NOMO-1 treated with DMSO at 0.1 percent for 48 hours (cell line): ENCODE results near the gene TJP2.
"Not testable (repeated sequence)": the region's sequence is repeated elsewhere in the genome, so short reads cannot be mapped to it uniquely, and the experiment has no call there.

Source experiments
- DNase-seq: peaks from one replicate; lab custom pipeline; 2025; ENCODE audit not compliant: unreplicated experiment; lab: John Stamatoyannopoulos, UW

The TJP2 gene

DNA sequence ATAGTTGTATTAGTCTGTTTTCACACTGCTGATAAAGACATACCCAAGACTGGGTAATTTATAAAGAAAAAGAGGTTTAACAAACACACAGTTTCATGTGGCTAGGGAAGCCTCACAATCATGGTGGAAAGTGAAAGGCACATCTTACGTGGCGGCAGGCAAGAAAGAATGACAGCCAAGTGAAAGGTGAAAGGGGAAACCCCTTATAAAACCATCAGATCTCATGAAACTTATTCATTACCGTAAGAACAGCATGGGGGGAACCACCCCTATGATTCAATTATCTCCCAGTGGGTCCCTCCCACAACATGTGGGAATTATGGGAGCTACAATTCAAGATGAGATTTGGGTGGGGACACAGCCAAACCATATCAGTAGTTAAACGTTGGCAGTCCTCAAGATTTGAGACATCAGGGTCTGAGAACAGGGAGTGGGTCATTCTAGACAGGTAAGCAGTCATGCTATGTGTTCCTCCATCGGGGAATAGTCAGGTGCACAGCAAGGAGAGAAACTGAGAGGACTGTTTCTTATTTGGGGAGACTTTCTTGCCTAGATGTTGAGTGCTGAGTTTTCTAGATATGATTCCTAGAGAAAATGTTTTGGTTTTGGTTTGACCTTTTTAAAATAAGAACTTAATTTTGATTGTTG lies 105.1 kb downstream of the TJP2 start:
- no peak for DNase-seq

DNA sequence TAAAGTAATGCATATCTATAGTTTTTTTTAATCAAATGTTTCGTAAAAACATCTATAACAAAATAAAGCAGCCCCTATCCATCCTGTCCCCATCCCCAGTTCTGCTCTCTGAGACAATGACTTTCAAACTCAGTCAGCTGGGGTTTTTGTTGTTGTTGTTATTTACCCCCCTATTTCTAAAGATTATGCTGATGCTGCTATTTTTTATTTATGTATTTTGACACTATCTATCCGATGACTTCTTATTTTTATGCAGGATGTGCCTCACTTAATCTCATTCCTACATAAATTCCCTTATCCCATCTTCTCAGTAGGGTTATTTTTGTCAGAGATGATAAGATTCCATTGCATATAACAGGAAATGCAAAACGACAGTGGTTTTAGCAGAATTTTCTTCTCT lies 105.7 kb downstream of the TJP2 start:
- DNase-seq: no peak

DNA sequence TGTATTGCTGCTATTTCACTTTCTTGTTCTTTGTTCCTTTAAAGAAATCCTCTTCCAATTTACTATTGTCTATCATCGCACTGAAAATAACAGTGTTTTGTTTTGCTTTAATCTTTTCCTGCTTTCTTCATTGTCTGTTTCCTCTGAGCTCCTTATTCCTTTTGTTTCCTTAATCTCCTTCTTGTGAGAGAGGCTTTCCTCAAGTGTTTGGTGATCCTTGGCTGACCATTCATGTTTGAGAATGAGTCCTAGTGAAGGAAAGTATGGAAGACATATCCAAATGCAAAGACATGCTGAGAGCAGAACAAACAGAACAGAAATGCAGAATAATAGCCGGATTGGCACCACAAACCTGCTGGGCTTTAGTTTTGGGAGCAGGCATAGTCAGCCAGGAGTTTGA lies 108.9 kb downstream of the TJP2 start:
- DNase-seq: no peak

GRCh38 chr9:69292078-69292477 lies 118.0 kb downstream of the TJP2 start:
- DNase-seq: no peak

GRCh38 chr9:69293156-69293555 lies 119.1 kb downstream of the TJP2 start:
- no peak for DNase-seq

DNA sequence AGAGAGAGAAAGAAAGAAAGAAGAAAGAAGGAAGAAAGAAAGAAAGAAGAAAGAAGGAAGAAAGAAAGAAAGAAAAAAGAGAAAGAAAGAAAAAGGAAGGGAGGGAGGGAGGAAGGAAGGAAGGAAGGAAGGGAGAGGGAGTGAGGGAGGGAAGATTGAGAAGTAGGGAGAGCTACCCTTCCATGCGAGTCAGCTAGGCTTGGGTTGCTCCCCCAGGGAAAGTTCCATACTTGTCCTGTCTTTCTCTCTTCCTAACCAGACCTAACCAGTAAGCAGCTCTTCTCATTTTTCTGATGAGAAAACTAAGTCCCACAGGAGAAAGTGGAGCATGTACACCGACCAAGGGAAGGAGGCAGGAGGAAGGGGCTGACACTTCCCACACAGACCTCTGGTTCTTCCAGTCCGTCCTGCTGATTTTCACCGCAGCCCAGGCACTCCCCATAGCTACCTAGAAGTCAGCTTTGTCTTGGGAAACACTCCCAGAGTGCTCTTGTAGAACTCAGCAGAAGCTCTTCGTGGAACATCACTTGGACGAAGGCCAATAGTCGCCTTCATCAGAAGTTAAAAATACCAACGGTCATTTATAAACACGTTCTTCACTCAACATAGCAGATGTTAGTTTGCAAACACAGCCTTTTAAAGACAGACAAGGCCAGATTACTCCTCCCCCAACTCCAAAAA lies 121.9 kb downstream of the TJP2 start:
- DNase-seq: no peak

GRCh38 chr9:69297300-69297980 lies 123.4 kb downstream of the TJP2 start:
- no peak for DNase-seq

DNA sequence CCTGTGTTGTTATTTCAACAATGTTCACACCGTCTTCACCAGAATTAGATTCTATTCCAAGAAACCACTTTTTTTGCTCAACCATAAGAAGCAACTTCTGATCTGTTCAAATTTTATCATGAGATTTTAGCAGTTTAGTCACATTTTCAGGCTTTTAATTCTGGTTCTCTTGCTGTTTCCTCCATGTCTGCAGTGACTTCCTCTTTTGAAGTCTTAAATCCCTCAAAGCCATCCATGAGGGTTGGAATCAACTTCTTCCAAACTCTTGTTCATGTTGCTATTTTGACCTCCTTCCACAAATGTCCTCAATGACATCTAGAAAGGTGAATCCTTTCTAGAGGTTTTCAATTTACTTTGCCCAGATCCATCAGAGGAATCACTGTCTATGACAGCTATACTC lies 125.2 kb downstream of the TJP2 start:
- no peak for DNase-seq

- DNase-seq: no peak
These were observed 125.7 kb downstream of the TJP2 start for GRCh38 chr9:69299826-69300225.

DNA sequence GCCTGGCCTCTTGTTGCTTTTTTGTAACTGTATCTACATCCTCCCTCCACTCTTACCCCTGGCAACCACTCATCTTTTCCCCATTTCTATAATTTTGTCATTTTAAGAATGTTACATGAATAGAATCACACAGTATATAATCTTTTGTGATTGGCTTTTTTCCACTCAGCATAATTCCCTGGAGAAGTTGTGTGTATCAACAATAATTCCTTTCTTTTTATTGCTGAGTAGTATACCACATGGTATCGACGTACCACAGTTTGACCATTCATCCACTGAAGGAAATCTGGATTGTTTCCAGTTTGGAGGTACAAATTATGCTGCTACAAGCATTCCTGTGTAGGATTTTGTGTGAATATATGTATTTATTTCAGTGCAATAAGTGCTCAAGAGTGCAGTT lies 129.3 kb downstream of the TJP2 start:
- no peak for DNase-seq

DNA sequence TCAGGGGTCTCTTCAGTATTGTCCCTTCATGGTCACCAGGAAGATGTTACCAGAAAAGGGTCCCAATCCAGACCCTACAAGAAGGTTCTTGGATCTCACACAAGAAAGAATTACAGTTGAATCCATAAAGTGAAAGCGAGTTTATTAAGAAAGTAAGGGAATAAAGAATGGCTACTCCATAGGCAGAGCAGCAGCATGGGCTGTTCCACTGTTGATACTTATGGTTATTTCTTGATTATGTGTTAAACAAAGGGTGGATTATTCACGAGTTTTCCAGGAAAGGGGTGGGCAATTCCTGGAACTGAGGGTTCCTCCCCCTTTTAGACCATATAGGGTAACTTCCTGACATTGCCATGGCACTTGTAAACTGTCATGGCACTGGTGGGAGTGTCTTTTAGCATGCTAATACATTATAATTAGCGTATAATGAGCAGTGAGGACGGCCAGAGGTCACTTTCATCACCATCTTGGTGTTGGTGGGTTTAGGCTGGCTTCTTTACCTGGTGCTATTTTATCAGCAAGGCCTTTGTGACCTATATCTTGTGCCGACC lies 132.9 kb downstream of the TJP2 start:
- DNase-seq: not testable (repeated sequence)

DNA sequence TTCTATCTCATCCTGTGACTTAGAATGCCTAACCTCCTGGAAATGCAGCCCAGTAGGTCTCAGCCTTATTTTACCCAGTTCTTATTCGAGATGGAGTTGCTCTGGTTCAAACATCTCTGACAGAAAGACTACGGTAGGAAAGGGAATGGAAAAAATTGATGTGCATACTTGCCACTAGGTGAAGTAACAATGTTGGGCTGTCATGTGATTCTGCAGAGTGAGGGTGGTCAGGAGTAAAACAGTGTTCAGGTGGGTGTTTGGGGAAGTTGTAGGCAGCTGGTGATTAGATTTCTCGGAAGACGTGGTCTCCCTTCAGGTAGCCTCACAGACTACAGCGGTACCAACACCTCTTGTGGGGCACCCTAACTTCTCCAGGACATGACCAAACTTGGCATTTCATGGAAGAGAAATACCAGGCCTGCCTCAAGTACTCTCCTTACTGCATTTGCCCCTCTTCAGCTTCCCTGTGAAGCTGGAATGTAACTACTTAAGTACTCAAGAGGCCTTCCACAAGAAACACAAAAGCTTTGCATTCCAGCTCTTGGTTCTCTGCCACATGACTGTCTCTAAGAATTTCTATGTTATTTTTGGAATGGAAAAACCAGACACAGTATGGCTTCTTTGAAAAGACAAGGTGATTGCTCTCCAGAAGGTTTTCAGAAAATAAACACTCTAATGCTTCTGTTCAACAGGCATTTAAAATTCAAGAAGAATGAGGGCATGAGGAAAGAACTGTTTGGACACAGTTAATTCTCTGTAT lies 133.5 kb downstream of the TJP2 start:
- no peak for DNase-seq

GRCh38 chr9:69308206-69308931 lies 134.3 kb downstream of the TJP2 start:
- no peak for DNase-seq

DNA sequence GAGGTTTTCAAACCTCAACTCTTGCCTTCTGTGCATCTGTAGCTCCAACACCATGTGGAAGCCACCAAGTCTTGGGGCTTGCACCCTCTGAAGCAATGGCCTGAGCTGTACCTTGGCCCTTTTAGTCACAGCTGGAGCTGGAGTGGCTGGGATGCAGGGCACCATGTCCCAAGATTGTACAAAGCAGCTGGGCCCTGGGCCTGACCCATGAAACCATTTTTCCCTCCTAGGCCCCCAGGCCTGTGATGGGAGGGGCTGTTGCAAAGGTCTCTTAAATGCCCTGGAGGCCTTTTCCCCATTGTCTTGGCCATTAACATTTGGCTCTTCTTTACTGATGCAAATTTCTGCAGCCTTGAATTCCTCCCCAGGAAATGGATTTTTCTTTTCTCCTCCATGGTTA lies 139.1 kb downstream of the TJP2 start:
- no peak for DNase-seq

DNA sequence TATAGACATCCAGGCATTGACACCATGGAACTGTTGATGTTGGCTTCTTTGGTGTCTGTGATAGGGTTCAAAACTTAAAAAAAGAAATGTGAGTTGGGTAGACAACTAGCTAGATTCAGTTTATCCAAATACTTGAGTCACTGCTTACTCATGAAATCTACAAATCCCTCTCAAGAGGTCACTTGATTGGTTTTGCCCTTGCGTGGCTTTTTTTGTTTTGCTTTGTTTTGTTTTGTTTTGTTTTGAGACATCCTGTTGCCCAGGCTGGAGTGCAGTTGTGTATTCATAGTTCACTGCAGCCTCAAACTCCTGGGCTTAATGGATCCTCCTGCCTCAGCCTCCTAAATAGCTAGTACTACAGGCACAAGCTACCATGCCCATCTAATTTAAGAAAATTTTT lies 140.5 kb downstream of the TJP2 start:
- no peak for DNase-seq

- no peak for DNase-seq
These were observed 143.0 kb downstream of the TJP2 start for GRCh38 chr9:69317081-69317480.

- no peak for DNase-seq
These were observed 143.8 kb downstream of the TJP2 start for GRCh38 chr9:69317894-69318293.

- DNase-seq: no peak
These were observed 145.4 kb downstream of the TJP2 start for GRCh38 chr9:69319324-69320025.

DNA sequence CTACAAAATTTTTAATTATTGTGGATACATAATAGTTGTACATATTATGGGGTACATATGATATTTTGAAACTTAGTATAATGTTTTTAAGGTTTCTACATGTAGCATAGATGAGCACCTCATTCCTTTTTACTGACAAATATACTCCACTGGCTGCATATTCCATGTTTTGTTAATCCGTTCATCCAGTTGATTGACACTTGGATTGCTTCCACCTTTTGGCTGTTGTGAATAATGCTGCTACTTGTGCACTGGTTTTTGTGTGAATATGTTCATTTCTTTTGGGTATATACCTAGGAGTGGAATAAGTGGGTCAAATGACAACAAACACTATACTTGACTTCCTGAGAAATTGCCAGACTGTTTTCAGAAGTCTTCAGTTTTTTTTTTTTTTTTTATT lies 148.2 kb downstream of the TJP2 start:
- DNase-seq: no peak

- DNase-seq: no peak
These were observed 149.8 kb downstream of the TJP2 start for GRCh38 chr9:69323861-69324260.
